A549 (cell line): ENCODE data around the gene CATSPERZ. TPM values are rescaled to one million over a fixed set of nuclear protein-coding genes. Genes with fewer than 3 reads are reported as not detected.

ENCODE experiments used
- ATAC-seq, 2 experiments: fragments of 200-7000 bp in 1 of 2; fragments of >200 bp in 1 of 2; cut with Nextera tagmentation in 1 of 2; cut with Tn5 transposase in 1 of 2; 3 replicates each; pipeline versions ENCODE4 v1.8.0 to v1.9.1; 2018 to 2020; ENCODE audit warnings: mild to moderate bottlenecking in 1 of 2, moderate library complexity in 1 of 2
- CTCF ChIA-PET: fragments of 300-600 bp; sonication (Branson Sonifier 250); formaldehyde crosslinking; extraction: SDS; loops from one replicate; lab custom pipeline; 2021; ENCODE audit warnings: antibody characterized with exemption, inconsistent platforms; lab: Yijun Ruan, JAX
- POLR2A ChIA-PET: fragments of 350-600 bp; formaldehyde crosslinking; extraction: SDS; loops from one replicate; lab custom pipeline; 2021; ENCODE audit warnings: antibody characterized with exemption, inconsistent platforms; lab: Yijun Ruan, JAX
- DNase-seq, 2 experiments: peaks; one replicate each; pipeline versions ENCODE4 v3.0.0 to v3.0.0-alpha.2; 2011 to 2016; ENCODE audit warnings: low read depth in 1 of 2, low spot score in 1 of 2
- FAIRE-seq: peaks from 2 replicates; lab custom pipeline; 2011; peaks lifted over from hg19 to GRCh38; lab: Jason Lieb, UNC
- H3K27ac ChIP-seq, 2 experiments: fragments of >200 bp; sonication (Bioruptor Twin); formaldehyde crosslinking; 3 replicates each; pipeline ENCODE4 v1.5.1; 2016 to 2017
- H3K4me1 ChIP-seq: fragments of >200 bp; sonication (Bioruptor Twin); formaldehyde crosslinking; 3 replicates; pipeline ENCODE4 v1.6.1; 2016
- H3K4me2 ChIP-seq: fragments of >200 bp; sonication (Bioruptor Twin); formaldehyde crosslinking; 3 replicates; pipeline ENCODE4 v1.6.1; 2016
- H3K4me3 ChIP-seq: fragments of >200 bp; sonication (Bioruptor Twin); formaldehyde crosslinking; 3 replicates; pipeline ENCODE4 v1.5.1; 2016
- H3K9me3 ChIP-seq: fragments of >200 bp; sonication (Bioruptor Twin); formaldehyde crosslinking; 3 replicates; pipeline ENCODE4 v1.6.1; 2016
- BHLHE40 ChIP-seq: IDR thresholded peaks from 2 replicates; pipeline ENCODE4 v1.6.1; 2012; ENCODE audit warnings: low read depth, low read length, inconsistent platforms
- CBX8 ChIP-seq: fragments of 200-600 bp; sonication (generic); IDR thresholded peaks from 2 replicates; pipeline ENCODE4 v1.6.1; 2016
- CTCF ChIP-seq: fragments of >200 bp; sonication (Bioruptor Twin); formaldehyde crosslinking; IDR thresholded peaks from 3 replicates; pipeline ENCODE4 v1.5.1; 2016
- EHMT2 ChIP-seq: fragments of 200-600 bp; sonication (generic); IDR thresholded peaks from 2 replicates; pipeline ENCODE4 v1.6.1; 2016; ENCODE audit warnings: antibody characterized with exemption, low read depth, mild to moderate bottlenecking, moderate library complexity
- ELK1 ChIP-seq: fragments of 150-350 bp; IDR thresholded peaks from 2 replicates; pipeline ENCODE4 v1.6.1; 2014; ENCODE audit warnings: low read depth, mild to moderate bottlenecking, low read length
- EP300 ChIP-seq, 2 experiments: fragments of >200 bp; sonication (Bioruptor Twin); formaldehyde crosslinking; IDR thresholded peaks; 2 replicates in 1 of 2; 3 replicates in 1 of 2; pipeline ENCODE4 v1.6.1; 2016 to 2017
- FOXS1 ChIP-seq: fragments of 250-450 bp; sonication (Bioruptor Pico); IDR thresholded peaks from 2 replicates; pipeline ENCODE4 v1.5.0; 2020; ENCODE audit warnings: mild to moderate bottlenecking, moderate library complexity
- HDAC2 ChIP-seq: fragments of 200-600 bp; sonication (generic); IDR thresholded peaks from 2 replicates; pipeline ENCODE4 v1.6.1; 2016
- HES2 ChIP-seq: fragments of >200 bp; sonication (Bioruptor Twin); formaldehyde crosslinking; IDR thresholded peaks from 2 replicates; pipeline ENCODE4 v1.6.1; 2016
- HMGXB4 ChIP-seq: fragments of 250-450 bp; sonication (Bioruptor Pico); IDR thresholded peaks from 2 replicates; pipeline ENCODE4 v1.5.0; 2021; ENCODE audit warnings: mild to moderate bottlenecking, moderate library complexity, borderline replicate concordance
- HOXA7 ChIP-seq: fragments of 250-450 bp; sonication (Bioruptor Pico); IDR thresholded peaks from 2 replicates; pipeline ENCODE4 v1.5.0; 2020; ENCODE audit warnings: mild to moderate bottlenecking, moderate library complexity
- HOXB5 ChIP-seq: fragments of 250-450 bp; sonication (Bioruptor Pico); IDR thresholded peaks from 2 replicates; pipeline ENCODE4 v1.5.0; 2020; ENCODE audit warnings: mild to moderate bottlenecking, moderate library complexity
- JUNB ChIP-seq: fragments of >200 bp; sonication (Bioruptor Twin); formaldehyde crosslinking; IDR thresholded peaks from 2 replicates; pipeline ENCODE4 v1.6.1; 2016
- KDM1A ChIP-seq: fragments of 200-600 bp; sonication (generic); IDR thresholded peaks from 2 replicates; pipeline ENCODE4 v1.6.1; 2016; ENCODE audit warnings: low read depth, mild to moderate bottlenecking
- MYC ChIP-seq: IDR thresholded peaks from 2 replicates; pipeline ENCODE4 v1.6.1; 2012; ENCODE audit warnings: mild to moderate bottlenecking, inconsistent platforms, low read length, improper control_type of control experiment, borderline replicate concordance
- NFE2L2 ChIP-seq: fragments of 150-350 bp; conservative IDR thresholded peaks from 2 replicates; pipeline ENCODE4 v1.6.1; 2014; ENCODE audit warnings: low read length
- NPAS2 ChIP-seq: fragments of 250-450 bp; sonication (Bioruptor Pico); IDR thresholded peaks from 2 replicates; pipeline ENCODE4 v1.8.0; 2022; ENCODE audit warnings: mild to moderate bottlenecking, moderate library complexity, borderline replicate concordance
- RAD21 ChIP-seq, 2 experiments: fragments of >200 bp in 1 of 2; sonication (Bioruptor Twin) in 1 of 2; formaldehyde crosslinking in 1 of 2; IDR thresholded peaks in 1 of 2; conservative IDR thresholded peaks in 1 of 2; 2 replicates in 1 of 2; 3 replicates in 1 of 2; pipeline ENCODE4 v1.6.1; 2012 to 2018; ENCODE audit warnings: inconsistent platforms in 1 of 2
- SREBF2 ChIP-seq: fragments of 450-650 bp; IDR thresholded peaks from 2 replicates; pipeline ENCODE4 v1.6.1; 2014; ENCODE audit warnings: mild to moderate bottlenecking, moderate library complexity
- ZFP36 ChIP-seq: fragments of 450-650 bp; IDR thresholded peaks from 2 replicates; pipeline ENCODE4 v1.6.1; 2014; ENCODE audit warnings: borderline replicate concordance; ENCODE audit not compliant: partially characterized antibody
- ZNF302 ChIP-seq: fragments of 250-450 bp; sonication (Bioruptor Pico); IDR thresholded peaks from 2 replicates; pipeline ENCODE4 v1.9.0; 2021; ENCODE audit warnings: inconsistent platforms, mild to moderate bottlenecking, moderate library complexity
- ZSCAN20 ChIP-seq: fragments of 250-450 bp; sonication (Bioruptor Pico); IDR thresholded peaks from 2 replicates; pipeline ENCODE4 v1.8.0; 2022; ENCODE audit warnings: mild to moderate bottlenecking, moderate library complexity
- WGBS: methylation state at CpG from one replicate; pipeline ENCODE4 v1.1.6; 2017; ENCODE audit errors: missing lambda C conversion rate; 5-methylcytosine and 5-hydroxymethylcytosine counted together
- polyA plus RNA-seq, 4 experiments: library from polyadenylated mRNA; depleted of rRNA in 3 of 4; stranded (reverse); fragments of >200 nt; fragmentation: RNase III in 1 of 4; extraction: RNeasy Plus Mini Kit Qiagen cat#74134 plus additional on column Dnase treatment in 1 of 4; gene quantifications; 2 replicates in 3 of 4; 3 replicates in 1 of 4; pipeline ENCODE4 v1.2.3, GENCODE V29; 2011 to 2017

The CATSPERZ gene
- polyA plus RNA-seq, 2 of the 4 experiments (the other 2 are of a cell fraction) = 1.9 to 3.4 TPM

- TF ChIP-seq NFE2L2 = no peak
Observed at GRCh38 chr11:64334764-64335735, 34.9 kb downstream of the CATSPERZ start (continued).

GRCh38 chr11:64337538-64338249 lies 37.5 kb downstream of the CATSPERZ start:
- ATAC-seq = no peak
- Histone ChIP-seq H3K4me3 (no peak overlapping the region), H3K9me3 (no peaks in the 10 kb centered on the region), H3K4me1 (peaks cover 23% of the 10 kb centered on the region), H3K27ac (peak overlapping the region in 1 of 2 experiments; percentile 32; a peak in 2 of 6 replicates)
- ChIA-PET POLR2A (interaction anchor here (1.9 kb wide), 1 partner anchor 20 kb away, joined by 13 read pairs; the partner anchor contains the start of gene PRDX5), CTCF (interaction anchor here (0.9 to 33.9 kb wide), 4 partner anchors 9 to 405 kb away, joined by 3 to 996 read pairs (median 152); partner anchors contain the start of genes CATSPERZ, ESRRA, PRDX5 and TRMT112)
- 73% methylated on average over 8 of the region's 8 CpGs for WGBS
- TF ChIP-seq SREBF2 (no peak), KDM1A (peak; percentile 87), ZFP36 (peak; percentile 80), HDAC2 (peak; percentile 68; the same call in 1 of the 2 replicates)
- TF ChIP-seq, all 56 proteins: peak for 3
- DNase-seq (no peak), FAIRE-seq (no peak)
- H3K4me2 ChIP-seq = no peak overlapping the region

GRCh38 chr11:64338716-64339115 lies 38.6 kb downstream of the CATSPERZ start:
- H3K27ac ChIP-seq = peak overlapping the region in 1 of 2 experiments; percentile 38; a peak in 2 of 6 replicates
- H3K9me3 ChIP-seq = no peaks in the 10 kb centered on the region
- POLR2A ChIA-PET = interaction anchor here (0.7 to 1.9 kb wide), 2 partner anchors 21 to 57 kb away, joined by 4 to 13 read pairs; partner anchors contain the start of gene PRDX5
- ATAC-seq (no peak), DNase-seq (no peak), FAIRE-seq (no peak)
- peaks cover 30% of the 10 kb centered on the region for H3K4me1 ChIP-seq
- no peak overlapping the region for H3K4me3 ChIP-seq
- WGBS = 88% methylated on average over 8 of the region's 8 CpGs
- H3K4me2 ChIP-seq = no peak overlapping the region
- CTCF ChIA-PET = interaction anchor here (0.7 to 33.9 kb wide), 3 partner anchors 15 to 111 kb away, joined by 4 to 996 read pairs (median 301); partner anchors contain the start of genes CATSPERZ, ESRRA, PRDX5 and TRMT112
- TF ChIP-seq ZSCAN20 (CRISPR knock-in tag) (no peak), JUNB (no peak), BHLHE40 (no peak), HMGXB4 (CRISPR knock-in tag) (no peak), ELK1 (no peak), EHMT2 (no peak), NPAS2 (CRISPR knock-in tag) (no peak), HES2 (no peak), ZNF302 (no peak), HOXA7 (CRISPR knock-in tag) (no peak), RAD21 (conservative IDR thresholded peaks at IDR 0.05 in 1 of 2, IDR thresholded peaks at IDR 0.05 in 1 of 2) (no peak), CTCF (no peak), EP300 (IDR thresholded peaks at IDR 0.05) (no peak), HDAC2 (no peak), FOXS1 (CRISPR knock-in tag) (no peak), MYC (no peak), CBX8 (no peak), HOXB5 (no peak)
